Activated naive CD8-positive, alpha-beta T cell (primary cell): ENCODE data around the gene PDE3A.

Source experiments
- H3K27ac Mint-ChIP-seq: one replicate; pipeline ENCODE4 v1.8.0; 2021; ENCODE audit warnings: mixed read lengths
- H3K27me3 Mint-ChIP-seq: one replicate; pipeline ENCODE4 v1.8.0; 2021; ENCODE audit warnings: mixed read lengths
- H3K36me3 Mint-ChIP-seq: one replicate; pipeline ENCODE4 v1.8.0; 2021; ENCODE audit warnings: mixed read lengths
- H3K4me1 Mint-ChIP-seq: one replicate; pipeline ENCODE4 v1.8.0; 2021; ENCODE audit warnings: low read depth, mixed read lengths
- H3K4me3 Mint-ChIP-seq: one replicate; pipeline ENCODE4 v1.8.0; 2021; ENCODE audit warnings: mild to moderate bottlenecking, mixed read lengths
- H3K9me3 Mint-ChIP-seq: one replicate; pipeline ENCODE4 v1.8.0; 2021; ENCODE audit warnings: low read depth, mixed read lengths

Gene PDE3A

GRCh38 chr12:20695232-20695631 lies 326.9 kb downstream of the PDE3A start, which contains the start of gene SLCO1C1:
Gene SLCO1C1, plus strand, starts transcription at chr12:20695332. Its CDS starts 4,245 bp downstream, at chr12:20699577.
- Mint-ChIP-seq H3K4me3 (no peak within 1 kb of the TSS), H3K27ac (no peak within 1 kb of the TSS), H3K9me3 (no peaks in the 10 kb centered on the region), H3K36me3 (no peaks in the 10 kb centered on the region), H3K27me3 (no peaks in the 10 kb centered on the region), H3K4me1 (no peaks in the 10 kb centered on the region)

- H3K4me1 Mint-ChIP-seq: no peaks in the 10 kb centered on the region
- H3K36me3 Mint-ChIP-seq: no peaks in the 10 kb centered on the region
- no peaks in the 10 kb centered on the region for H3K27me3 Mint-ChIP-seq
- H3K4me3 Mint-ChIP-seq: no peak overlapping the region
- no peaks in the 10 kb centered on the region for H3K9me3 Mint-ChIP-seq
- no peak overlapping the region for H3K27ac Mint-ChIP-seq
These were observed 328.0 kb downstream of the PDE3A start for GRCh38 chr12:20696181-20696905.

- no peak overlapping the region for H3K4me3 Mint-ChIP-seq
These were observed 332.8 kb downstream of the PDE3A start for GRCh38 chr12:20701106-20701505.

GRCh38 chr12:20704860-20705259 lies 336.5 kb downstream of the PDE3A start:
- no peaks in the 10 kb centered on the region for H3K9me3 Mint-ChIP-seq
- H3K4me1 Mint-ChIP-seq: no peaks in the 10 kb centered on the region
- no peaks in the 10 kb centered on the region for H3K36me3 Mint-ChIP-seq
- no peaks in the 10 kb centered on the region for H3K27me3 Mint-ChIP-seq
- no peak overlapping the region for H3K4me3 Mint-ChIP-seq
- H3K27ac Mint-ChIP-seq: no peak overlapping the region

More at GRCh38 chr12:20701106-20701505, 332.8 kb downstream of the PDE3A start:
- no peaks in the 10 kb centered on the region for H3K9me3 Mint-ChIP-seq
- H3K36me3 Mint-ChIP-seq: no peaks in the 10 kb centered on the region
- no peaks in the 10 kb centered on the region for H3K4me1 Mint-ChIP-seq
- H3K27me3 Mint-ChIP-seq: no peaks in the 10 kb centered on the region
- no peak overlapping the region for H3K27ac Mint-ChIP-seq

- H3K9me3 Mint-ChIP-seq: no peaks in the 10 kb centered on the region
- no peaks in the 10 kb centered on the region for H3K4me1 Mint-ChIP-seq
- no peak overlapping the region for H3K4me3 Mint-ChIP-seq
- no peaks in the 10 kb centered on the region for H3K27me3 Mint-ChIP-seq
- no peak overlapping the region for H3K27ac Mint-ChIP-seq
- no peaks in the 10 kb centered on the region for H3K36me3 Mint-ChIP-seq
These were observed 343.5 kb downstream of the PDE3A start for GRCh38 chr12:20711846-20712245.

GRCh38 chr12:20716037-20716436 lies 347.7 kb downstream of the PDE3A start:
- Mint-ChIP-seq H3K9me3 (no peaks in the 10 kb centered on the region), H3K27me3 (no peaks in the 10 kb centered on the region), H3K4me3 (no peak overlapping the region), H3K27ac (no peak overlapping the region), H3K4me1 (no peaks in the 10 kb centered on the region), H3K36me3 (no peaks in the 10 kb centered on the region)

- H3K27me3 Mint-ChIP-seq: no peaks in the 10 kb centered on the region
- H3K4me1 Mint-ChIP-seq: no peaks in the 10 kb centered on the region
- no peak overlapping the region for H3K4me3 Mint-ChIP-seq
- H3K36me3 Mint-ChIP-seq: no peaks in the 10 kb centered on the region
- H3K9me3 Mint-ChIP-seq: no peaks in the 10 kb centered on the region
- no peak overlapping the region for H3K27ac Mint-ChIP-seq
These were observed 348.6 kb downstream of the PDE3A start for GRCh38 chr12:20716985-20717384.

GRCh38 chr12:20718294-20718693 lies 350.0 kb downstream of the PDE3A start:
- no peak overlapping the region for H3K4me3 Mint-ChIP-seq

GRCh38 chr12:20722142-20722541 lies 353.8 kb downstream of the PDE3A start:
- no peak overlapping the region for H3K4me3 Mint-ChIP-seq
- H3K36me3 Mint-ChIP-seq: no peaks in the 10 kb centered on the region
- no peak overlapping the region for H3K27ac Mint-ChIP-seq

More at GRCh38 chr12:20718294-20718693, 350.0 kb downstream of the PDE3A start:
- no peak overlapping the region for H3K27ac Mint-ChIP-seq
- no peaks in the 10 kb centered on the region for H3K9me3 Mint-ChIP-seq
- H3K36me3 Mint-ChIP-seq: no peaks in the 10 kb centered on the region
- H3K27me3 Mint-ChIP-seq: no peaks in the 10 kb centered on the region
- no peaks in the 10 kb centered on the region for H3K4me1 Mint-ChIP-seq

GRCh38 chr12:20731274-20731673 lies 362.9 kb downstream of the PDE3A start:
- H3K4me1 Mint-ChIP-seq: no peaks in the 10 kb centered on the region
- H3K27ac Mint-ChIP-seq: no peak overlapping the region
- no peaks in the 10 kb centered on the region for H3K36me3 Mint-ChIP-seq
- no peaks in the 10 kb centered on the region for H3K27me3 Mint-ChIP-seq
- H3K9me3 Mint-ChIP-seq: no peaks in the 10 kb centered on the region
- no peak overlapping the region for H3K4me3 Mint-ChIP-seq

More at GRCh38 chr12:20722142-20722541, 353.8 kb downstream of the PDE3A start:
- H3K4me1 Mint-ChIP-seq: no peaks in the 10 kb centered on the region
- H3K27me3 Mint-ChIP-seq: no peaks in the 10 kb centered on the region
- no peaks in the 10 kb centered on the region for H3K9me3 Mint-ChIP-seq
